ENCODE results near the gene TPH2.

The TPH2 gene

GRCh38 chr12:72033991-72034390 is 95.3 kb downstream of the TPH2 start:
- DNase-seq (ENCODE audit: low spot score), result no peak

GRCh38 chr12:72035625-72036024 is 97.0 kb downstream of the TPH2 start:
- DNase-seq (ENCODE audit: low spot score), result no peak

- DNase-seq (ENCODE audit: low spot score), result no peak
These were observed 97.7 kb downstream of the TPH2 start for GRCh38 chr12:72036393-72036792.

GRCh38 chr12:72037006-72037795 is 98.6 kb downstream of the TPH2 start:
- no peak for DNase-seq (ENCODE audit: low spot score)

GRCh38 chr12:72041811-72042210 is 103.2 kb downstream of the TPH2 start:
- DNase-seq (ENCODE audit: low spot score), result no peak

GRCh38 chr12:72053604-72054003 is 115.0 kb downstream of the TPH2 start:
- no peak for DNase-seq (ENCODE audit: low spot score)

GRCh38 chr12:72054511-72054910 is 115.9 kb downstream of the TPH2 start:
- no peak for DNase-seq (ENCODE audit: low spot score)

GRCh38 chr12:72057330-72057914 is 118.8 kb downstream of the TPH2 start:
- no peak for DNase-seq (ENCODE audit: low spot score)

GRCh38 chr12:72063073-72063472 is 124.4 kb downstream of the TPH2 start:
- DNase-seq (ENCODE audit: low spot score), result no peak

- no peak for DNase-seq (ENCODE audit: low spot score)
These were observed 132.4 kb downstream of the TPH2 start for GRCh38 chr12:72071030-72071429.

- DNase-seq (ENCODE audit: low spot score), result no peak
These were observed 134.1 kb downstream of the TPH2 start for GRCh38 chr12:72072592-72073212.

GRCh38 chr12:72074065-72074464 is 135.4 kb downstream of the TPH2 start:
- DNase-seq (ENCODE audit: low spot score), result no peak

GRCh38 chr12:72074956-72075355 is 136.3 kb downstream of the TPH2 start:
- DNase-seq (ENCODE audit: low spot score), result no peak

- DNase-seq (ENCODE audit: low spot score), result no peak
These were observed 136.8 kb downstream of the TPH2 start for GRCh38 chr12:72075401-72075800.

GRCh38 chr12:72075891-72076557 is 137.4 kb downstream of the TPH2 start:
- DNase-seq (ENCODE audit: low spot score), result no peak

- no peak for DNase-seq (ENCODE audit: low spot score)
These were observed 137.9 kb downstream of the TPH2 start for GRCh38 chr12:72076558-72076915.

- DNase-seq (ENCODE audit: low spot score), result no peak
These were observed 138.6 kb downstream of the TPH2 start for GRCh38 chr12:72077111-72077820.

- DNase-seq (ENCODE audit: low spot score), result no peak
These were observed 143.1 kb downstream of the TPH2 start for GRCh38 chr12:72081777-72082176.
